OCI-LY7 (cell line): Measurements from ENCODE around the gene CIAO3. TPM values are rescaled to one million over a fixed set of nuclear protein-coding genes. Genes with fewer than 3 reads are reported as not detected.
A peak's percentile ranks its signal among the peaks of the same experiment; 100 is the strongest.

Experiments
- BruUV-seq: library from RNA; stranded (reverse); fragments of 400-500 nt; replicated peaks from 2 replicates; lab custom pipeline; 2021; lab: Mats Ljungman, UMichigan
- CTCF ChIA-PET: fragments of 300-600 bp; sonication (Branson Sonifier 250); formaldehyde crosslinking; loops from one replicate; lab custom pipeline; 2022; ENCODE audit warnings: antibody characterized with exemption; ENCODE audit not compliant: unreplicated experiment; lab: Charles Lee
- POLR2A ChIA-PET: fragments of 300-600 bp; sonication (Branson Sonifier 250); formaldehyde crosslinking; loops from one replicate; lab custom pipeline; 2022; ENCODE audit warnings: antibody characterized with exemption; lab: Charles Lee
- DNase-seq: peaks from one replicate; pipeline ENCODE4 v3.0.0-alpha.2; 2015; ENCODE audit warnings: low spot score
- H2AFZ ChIP-seq: fragments of 200-600 bp; sonication (generic), shearing (Covaris generic); 2 replicates; pipeline ENCODE4 v1.6.1; 2014; ENCODE audit warnings: mild to moderate bottlenecking, antibody characterized with exemption, low read length, moderate library complexity
- H3K27ac ChIP-seq: fragments of 200-600 bp; sonication (generic); 2 replicates; pipeline ENCODE4 v1.5.1; 2014; ENCODE audit warnings: mixed run types, low read depth, mild to moderate bottlenecking, moderate library complexity, low read length, inconsistent platforms; ENCODE audit not compliant: poor library complexity, severe bottlenecking
- H3K36me3 ChIP-seq: fragments of 200-600 bp; sonication (generic); 2 replicates; pipeline ENCODE4 v1.6.1; 2014; ENCODE audit warnings: mild to moderate bottlenecking, antibody characterized with exemption, low read length, moderate library complexity, mixed read lengths; ENCODE audit not compliant: insufficient read depth
- H3K4me1 ChIP-seq: fragments of 200-600 bp; sonication (generic); 2 replicates; pipeline ENCODE4 v1.5.1; 2014; ENCODE audit warnings: mild to moderate bottlenecking, low read length; ENCODE audit not compliant: insufficient read depth, poor library complexity, severe bottlenecking
- H3K4me2 ChIP-seq: fragments of 200-600 bp; sonication (generic); 2 replicates; pipeline ENCODE4 v1.6.1; 2014; ENCODE audit warnings: mild to moderate bottlenecking, low read length
- H3K4me3 ChIP-seq: fragments of 200-600 bp; sonication (generic); 2 replicates; pipeline ENCODE4 v1.5.1; 2014; ENCODE audit warnings: mild to moderate bottlenecking, low read depth, low read length; ENCODE audit not compliant: poor library complexity, severe bottlenecking
- H3K79me2 ChIP-seq: fragments of 200-600 bp; sonication (generic); 2 replicates; pipeline ENCODE4 v1.6.1; 2016; ENCODE audit warnings: low read depth, mild to moderate bottlenecking, low read length, moderate library complexity, mixed read lengths; ENCODE audit not compliant: insufficient read depth
- H3K9me2 ChIP-seq: fragments of 200-600 bp; sonication (generic); 2 replicates; pipeline ENCODE4 v1.6.1; 2016; ENCODE audit warnings: mild to moderate bottlenecking, low read length, mixed read lengths; ENCODE audit not compliant: insufficient read depth
- H3K9me3 ChIP-seq: fragments of 200-600 bp; sonication (generic); 2 replicates; pipeline ENCODE4 v1.6.1; 2014; ENCODE audit warnings: mild to moderate bottlenecking, mixed run types, low read length, mixed read lengths
- H4K20me1 ChIP-seq: fragments of 200-600 bp; sonication (generic); 2 replicates; pipeline ENCODE4 v1.6.1; 2014; ENCODE audit warnings: mild to moderate bottlenecking, antibody characterized with exemption, low read length, moderate library complexity, mixed read lengths; ENCODE audit not compliant: insufficient read depth
- EZH2phosphoT487 ChIP-seq: fragments of 200-600 bp; sonication (generic); IDR thresholded peaks from 2 replicates; pipeline ENCODE4 v1.6.1; 2018; ENCODE audit warnings: low read depth, borderline replicate concordance, mild to moderate bottlenecking, mixed run types, antibody characterized with exemption, low read length, moderate library complexity, mixed read lengths
- intact Hi-C: fragments of 100-400 bp; cut with micrococcal nuclease; formaldehyde crosslinking; loops from one replicate; pipeline ENCODE4 v1.10.0; 2022; ENCODE audit not compliant: unreplicated experiment
- total RNA-seq, 2 experiments: library from RNA; depleted of rRNA in 1 of 2; stranded (reverse); fragments of >200 nt in 1 of 2; shearing (Covaris generic) in 1 of 2; gene quantifications; 2 replicates each; pipeline ENCODE4 v1.2.3, GENCODE V29; 2014 to 2022
- TF ChIP-seq, protein P1 (sequence below): fragments of 200-600 bp; sonication (generic); conservative IDR thresholded peaks from 2 replicates; pipeline ENCODE4 v1.5.1; 2014; ENCODE audit warnings: mild to moderate bottlenecking, antibody characterized with exemption, low read length, moderate library complexity, mixed read lengths

Gene CIAO3
- total RNA-seq, 2 experiments from 2014 or later = 156 to 169 TPM

DNA sequence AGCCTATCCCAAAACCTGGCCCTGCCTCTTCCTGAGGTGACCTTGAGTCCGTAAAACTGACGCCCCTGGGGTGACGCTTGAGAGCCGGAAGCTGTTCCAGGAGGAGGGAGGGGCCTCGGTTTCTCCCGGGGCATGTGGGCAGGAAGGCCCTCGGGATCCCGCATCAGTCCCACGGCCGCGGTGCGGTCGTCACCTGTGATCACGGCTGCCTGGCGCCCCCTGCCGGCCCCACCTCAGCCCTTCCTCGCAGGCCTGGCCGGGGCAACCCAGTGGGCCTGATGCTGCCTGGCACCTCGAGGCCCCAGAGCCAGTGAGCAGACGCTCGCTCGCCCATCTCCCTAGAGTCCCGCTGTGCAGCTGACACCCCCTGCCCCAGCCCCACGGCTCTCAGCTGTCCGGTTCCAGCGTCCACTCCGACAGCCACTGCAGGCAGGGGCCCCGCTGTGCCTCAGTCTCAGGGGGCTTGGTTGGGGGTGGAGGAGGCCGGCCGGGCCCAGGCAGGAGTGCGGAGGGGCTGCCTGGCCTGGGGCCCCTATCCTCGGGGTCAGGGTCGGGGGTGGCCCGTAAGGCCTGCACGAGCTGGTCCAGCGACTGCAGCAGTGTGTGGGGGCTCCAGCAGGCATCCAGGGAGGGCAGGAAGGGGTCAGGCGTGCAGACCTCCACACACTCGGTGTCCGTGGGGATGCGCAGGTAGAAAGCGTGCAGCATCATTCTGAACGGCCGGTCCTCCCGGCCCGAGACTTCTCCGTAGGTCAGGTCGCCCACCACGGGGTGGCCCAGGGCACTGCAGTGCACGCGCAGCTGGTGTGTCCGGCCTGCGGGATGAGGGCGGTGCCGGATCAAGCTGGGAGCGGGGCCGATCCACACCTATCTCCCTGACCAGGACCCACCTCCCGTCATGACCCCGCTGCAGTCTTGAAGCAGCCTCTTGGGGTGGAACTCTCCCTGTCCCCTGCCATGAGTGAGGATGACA is 45.1 kb upstream of the CIAO3 start:
- H4K20me1 ChIP-seq = 0 out of 2 replicates have a peak, but pooled peaks cover 4% of the 10 kb centered on the region
- no TSS peak for BruUV-seq
- H3K79me2 ChIP-seq = peaks cover 30% of the 10 kb centered on the region
- no peak overlapping the region for H3K27ac ChIP-seq
- TF ChIP-seq, protein P1, sequence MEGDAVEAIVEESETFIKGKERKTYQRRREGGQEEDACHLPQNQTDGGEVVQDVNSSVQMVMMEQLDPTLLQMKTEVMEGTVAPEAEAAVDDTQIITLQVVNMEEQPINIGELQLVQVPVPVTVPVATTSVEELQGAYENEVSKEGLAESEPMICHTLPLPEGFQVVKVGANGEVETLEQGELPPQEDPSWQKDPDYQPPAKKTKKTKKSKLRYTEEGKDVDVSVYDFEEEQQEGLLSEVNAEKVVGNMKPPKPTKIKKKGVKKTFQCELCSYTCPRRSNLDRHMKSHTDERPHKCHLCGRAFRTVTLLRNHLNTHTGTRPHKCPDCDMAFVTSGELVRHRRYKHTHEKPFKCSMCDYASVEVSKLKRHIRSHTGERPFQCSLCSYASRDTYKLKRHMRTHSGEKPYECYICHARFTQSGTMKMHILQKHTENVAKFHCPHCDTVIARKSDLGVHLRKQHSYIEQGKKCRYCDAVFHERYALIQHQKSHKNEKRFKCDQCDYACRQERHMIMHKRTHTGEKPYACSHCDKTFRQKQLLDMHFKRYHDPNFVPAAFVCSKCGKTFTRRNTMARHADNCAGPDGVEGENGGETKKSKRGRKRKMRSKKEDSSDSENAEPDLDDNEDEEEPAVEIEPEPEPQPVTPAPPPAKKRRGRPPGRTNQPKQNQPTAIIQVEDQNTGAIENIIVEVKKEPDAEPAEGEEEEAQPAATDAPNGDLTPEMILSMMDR = peak; percentile 87
- TF ChIP-seq EZH2phosphoT487 = no peak
- ChIA-PET POLR2A (no interaction called here), CTCF (no interaction called here)
- no peak overlapping the region for H2AFZ ChIP-seq
- no peaks in the 10 kb centered on the region for H3K9me2 ChIP-seq
- peak; percentile 75 for DNase-seq
- peaks cover 17% of the 10 kb centered on the region for H3K4me1 ChIP-seq
- intact Hi-C loops = loop anchor here (1.0 to 5.0 kb wide), 2 partner anchors 39 to 75 kb away; no protein-coding TSS in a partner anchor
- H3K36me3 ChIP-seq = peaks cover 44% of the 10 kb centered on the region
- no peak overlapping the region for H3K4me3 ChIP-seq
- H3K9me3 ChIP-seq = no peaks in the 10 kb centered on the region
- no peak overlapping the region for H3K4me2 ChIP-seq

DNA sequence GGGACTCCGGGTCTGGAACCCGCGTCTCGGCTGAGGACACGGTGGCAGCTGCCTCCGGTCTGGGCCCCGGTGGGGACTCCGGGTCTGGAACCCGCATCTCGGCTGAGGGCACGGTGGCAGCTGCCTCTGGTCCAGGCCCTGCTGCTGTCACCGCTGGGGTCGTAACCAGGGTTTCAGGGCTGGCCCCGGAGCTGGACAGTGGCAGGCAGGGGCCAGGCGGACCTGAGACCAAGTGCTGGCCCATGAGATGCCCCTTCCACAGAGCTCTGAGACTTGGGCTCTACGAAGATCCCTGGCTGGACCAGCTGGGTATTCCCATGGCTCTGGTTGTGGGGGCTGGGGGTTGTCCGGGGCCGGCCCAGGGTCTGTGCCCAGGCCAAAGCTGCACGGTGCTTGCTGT is 43.6 kb upstream of the CIAO3 start:
- Histone ChIP-seq H3K9me2 (no peaks in the 10 kb centered on the region), H4K20me1 (0 out of 2 replicates have a peak, but pooled peaks cover 4% of the 10 kb centered on the region), H3K4me3 (no peak overlapping the region), H3K4me2 (no peak overlapping the region), H3K9me3 (no peaks in the 10 kb centered on the region), H2AFZ (no peak overlapping the region), H3K79me2 (peaks cover 28% of the 10 kb centered on the region), H3K4me1 (peaks cover 13% of the 10 kb centered on the region), H3K27ac (no peak overlapping the region), H3K36me3 (peaks cover 31% of the 10 kb centered on the region)
- intact Hi-C loops = no loop called here
- TF ChIP-seq, protein P1 = no peak
- no peak for TF ChIP-seq EZH2phosphoT487
- ChIA-PET CTCF (interaction anchor here (0.6 kb wide), 1 partner anchor 297 kb away, joined by 4 read pairs; no protein-coding TSS in a partner anchor), POLR2A (no interaction called here)
- BruUV-seq = no TSS peak
- DNase-seq = no peak
